Memory B cell (primary cell): Measurements from ENCODE around the gene ZFPM1.

Experiments
- ATAC-seq: fragments of 150-1000 bp; cut with Tn5 transposase; 2 replicates; pipeline ENCODE4 v1.10.0; 2021; ENCODE audit warnings: low read depth, mild to moderate bottlenecking, moderate library complexity
- DNase-seq, 2 donors: peaks; one replicate each; pipeline ENCODE4 v3.0.0; 2022; ENCODE audit warnings: low spot score in 2 of 2
- H3K27ac Mint-ChIP-seq: one replicate; pipeline ENCODE4 v1.8.0; 2022; ENCODE audit warnings: mild to moderate bottlenecking, moderate library complexity, mixed read lengths
- H3K27me3 Mint-ChIP-seq: one replicate; pipeline ENCODE4 v1.8.0; 2022; ENCODE audit warnings: mixed read lengths
- H3K36me3 Mint-ChIP-seq: one replicate; pipeline ENCODE4 v1.8.0; 2022; ENCODE audit warnings: mild to moderate bottlenecking, mixed read lengths
- H3K4me1 Mint-ChIP-seq: one replicate; pipeline ENCODE4 v1.8.0; 2022; ENCODE audit warnings: mixed read lengths
- H3K4me3 Mint-ChIP-seq: one replicate; pipeline ENCODE4 v1.8.0; 2022; ENCODE audit warnings: mild to moderate bottlenecking, moderate library complexity, mixed read lengths
- H3K9me3 Mint-ChIP-seq: one replicate; pipeline ENCODE4 v1.8.0; 2022; ENCODE audit warnings: mixed read lengths

ZFPM1 gene

DNA sequence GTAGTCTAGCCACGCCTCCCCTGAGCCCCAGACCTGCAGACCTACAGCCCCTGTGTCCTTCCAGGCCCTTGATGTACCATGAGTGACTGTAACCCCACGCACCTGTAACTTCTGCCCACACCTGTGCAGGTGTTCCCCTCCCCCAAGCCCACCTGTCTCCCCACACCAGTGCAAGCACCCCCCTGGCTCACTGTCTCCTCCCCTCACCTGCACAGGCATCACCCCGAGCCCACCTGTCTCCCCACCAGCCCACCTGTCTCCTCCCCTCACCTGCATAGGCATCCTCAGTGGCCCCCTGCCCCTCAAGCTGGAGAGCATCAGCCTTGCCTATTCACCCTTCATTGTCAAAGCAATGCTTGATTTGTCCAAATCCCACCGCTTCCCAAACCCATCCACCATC lies 84.8 kb downstream of the ZFPM1 start:
- no peak for ATAC-seq
- H3K36me3 Mint-ChIP-seq, result peaks cover 2% of the 10 kb centered on the region
- no peak overlapping the region for H3K4me3 Mint-ChIP-seq
- no peak for DNase-seq
- no peaks in the 10 kb centered on the region for H3K9me3 Mint-ChIP-seq
- peaks cover 12% of the 10 kb centered on the region for H3K4me1 Mint-ChIP-seq
- H3K27me3 Mint-ChIP-seq, result peaks cover 2% of the 10 kb centered on the region
- no peak overlapping the region for H3K27ac Mint-ChIP-seq

DNA sequence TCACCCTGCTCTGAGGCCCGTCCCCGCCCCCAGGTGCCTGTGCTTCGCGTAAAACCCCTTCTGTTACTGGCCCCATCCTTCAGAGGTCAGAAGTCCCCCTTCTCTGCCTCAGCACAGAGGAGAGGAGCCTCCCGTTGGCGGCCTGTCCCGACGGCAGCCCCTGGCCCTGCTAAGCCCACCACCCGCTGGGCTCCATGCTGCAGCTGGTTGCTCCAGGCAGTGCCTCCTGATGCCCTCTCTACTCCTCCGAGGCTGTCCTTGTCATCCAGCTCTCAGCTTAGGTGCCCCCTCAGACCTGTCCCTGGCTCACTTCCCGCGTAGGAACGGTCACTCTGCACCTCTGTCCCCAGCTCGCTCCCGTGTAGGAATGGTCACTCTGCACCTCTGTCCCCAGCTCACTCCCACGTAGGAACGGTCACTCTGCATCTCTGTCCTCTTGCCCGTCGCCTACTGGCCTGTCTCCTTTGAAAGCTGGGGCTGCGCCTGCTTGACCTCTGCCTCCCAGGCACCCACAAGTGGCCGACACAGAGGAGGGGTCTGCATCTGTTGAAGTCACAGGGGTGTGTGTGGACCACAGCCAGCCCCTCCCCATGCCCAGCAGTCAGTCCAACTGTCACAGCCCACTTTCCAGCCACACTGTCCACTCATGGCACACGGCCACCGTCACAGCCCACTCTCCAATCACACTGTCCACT lies 85.4 kb downstream of the ZFPM1 start:
- peaks cover 4% of the 10 kb centered on the region for H3K36me3 Mint-ChIP-seq
- peaks cover 3% of the 10 kb centered on the region for H3K9me3 Mint-ChIP-seq
- DNase-seq (no peak), ATAC-seq (no peak)
- no peak overlapping the region for H3K4me3 Mint-ChIP-seq
- H3K27me3 Mint-ChIP-seq, result peaks cover 2% of the 10 kb centered on the region
- H3K27ac Mint-ChIP-seq, result no peak overlapping the region
- peaks cover 12% of the 10 kb centered on the region for H3K4me1 Mint-ChIP-seq

DNA sequence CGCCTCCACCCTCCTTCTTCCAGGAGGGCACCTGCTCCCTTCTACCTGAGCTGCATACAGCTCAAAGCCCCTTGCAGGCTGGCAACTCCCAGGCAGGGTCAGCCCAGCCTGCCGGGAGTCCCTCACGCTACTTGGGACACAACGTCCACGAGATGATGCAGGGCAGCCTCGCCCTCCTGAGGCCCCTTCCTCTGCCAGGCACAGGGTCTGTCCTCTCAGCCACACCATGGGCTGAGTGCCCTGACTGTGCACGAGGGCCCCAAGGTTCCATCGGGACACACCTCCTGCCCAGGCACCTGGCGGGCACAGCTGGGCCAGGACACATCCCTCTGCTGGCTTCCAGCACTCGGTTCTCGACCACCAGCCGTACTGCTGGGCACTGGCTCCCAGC lies 86.2 kb downstream of the ZFPM1 start:
- DNase-seq, result no peak
- no peak overlapping the region for H3K4me3 Mint-ChIP-seq
- H3K9me3 Mint-ChIP-seq, result peaks cover 4% of the 10 kb centered on the region
- H3K27ac Mint-ChIP-seq, result no peak overlapping the region
- peaks cover 2% of the 10 kb centered on the region for H3K27me3 Mint-ChIP-seq
- H3K4me1 Mint-ChIP-seq, result peaks cover 12% of the 10 kb centered on the region
- no peak for ATAC-seq
- peaks cover 5% of the 10 kb centered on the region for H3K36me3 Mint-ChIP-seq

DNA sequence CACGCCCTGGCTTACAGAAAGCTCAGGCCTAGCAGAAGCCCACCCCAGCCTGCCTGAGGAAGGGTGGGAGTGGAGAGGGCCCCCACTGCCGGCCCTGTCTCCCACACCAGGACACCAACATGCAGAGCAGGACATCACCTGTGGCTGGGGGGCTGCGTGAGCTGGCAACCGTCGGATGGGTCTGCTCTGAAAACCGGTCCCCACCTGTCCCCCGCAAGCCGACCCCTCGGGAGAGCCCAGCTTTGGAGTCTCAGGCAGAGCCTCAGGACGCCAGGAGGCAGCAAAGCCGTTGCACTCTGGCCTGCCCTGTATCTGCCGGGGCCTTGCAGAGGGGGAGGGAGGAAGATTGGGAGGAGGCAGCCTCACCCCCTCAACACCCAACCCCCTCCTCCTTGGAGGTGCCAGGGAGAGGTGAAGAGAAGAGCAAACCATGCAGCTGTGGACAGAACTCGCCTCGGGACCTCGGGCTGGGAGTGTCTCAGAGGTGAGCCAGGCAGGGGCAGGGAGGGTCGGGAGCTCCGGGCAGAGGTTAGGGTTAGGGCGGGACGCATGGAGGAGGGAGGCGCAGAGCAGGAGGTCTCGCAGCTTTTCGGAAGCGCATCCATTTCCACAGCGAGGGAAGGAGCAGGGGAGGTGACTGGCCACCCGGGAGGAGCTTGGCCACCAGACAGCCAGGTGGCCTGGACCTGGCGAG lies 86.7 kb downstream of the ZFPM1 start:
- Mint-ChIP-seq H3K27ac (no peak overlapping the region), H3K27me3 (peaks cover 2% of the 10 kb centered on the region), H3K4me1 (peaks cover 12% of the 10 kb centered on the region), H3K9me3 (peaks cover 4% of the 10 kb centered on the region), H3K4me3 (no peak overlapping the region), H3K36me3 (peaks cover 5% of the 10 kb centered on the region)
- DNase-seq (no peak), ATAC-seq (no peak)

DNA sequence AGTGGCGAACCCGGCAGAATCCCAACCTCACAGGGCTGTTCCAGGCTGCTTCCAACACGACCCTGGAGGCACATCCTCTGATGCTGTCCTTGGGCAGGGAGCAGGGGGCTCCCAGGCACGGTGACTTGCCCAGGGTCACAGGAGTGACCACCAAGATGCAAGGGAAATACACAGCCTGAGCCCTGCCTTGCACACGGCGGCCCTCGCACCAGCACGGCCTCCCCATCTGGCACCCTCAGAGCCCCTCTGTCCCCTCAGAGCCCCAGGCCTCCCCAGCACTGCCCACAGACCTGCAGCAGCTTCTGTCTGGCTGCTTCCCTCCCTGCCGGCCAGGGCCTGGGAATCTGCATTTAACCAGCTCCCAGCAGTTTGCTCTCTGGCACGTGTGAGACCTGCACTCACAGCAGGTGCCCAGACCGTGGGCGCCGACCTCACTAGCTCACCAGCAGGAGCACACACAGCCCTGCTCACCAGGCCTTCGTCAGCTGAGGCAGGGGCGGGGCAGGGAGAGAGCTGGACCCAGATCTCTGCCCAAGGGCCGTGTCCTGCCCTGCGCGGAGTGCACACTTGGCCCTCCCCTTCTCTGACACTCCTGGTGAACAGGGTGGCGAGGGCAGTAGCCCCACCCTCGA lies 87.4 kb downstream of the ZFPM1 start:
- no peak for ATAC-seq
- H3K9me3 Mint-ChIP-seq, result peaks cover 4% of the 10 kb centered on the region
- no peak overlapping the region for H3K27ac Mint-ChIP-seq

DNA sequence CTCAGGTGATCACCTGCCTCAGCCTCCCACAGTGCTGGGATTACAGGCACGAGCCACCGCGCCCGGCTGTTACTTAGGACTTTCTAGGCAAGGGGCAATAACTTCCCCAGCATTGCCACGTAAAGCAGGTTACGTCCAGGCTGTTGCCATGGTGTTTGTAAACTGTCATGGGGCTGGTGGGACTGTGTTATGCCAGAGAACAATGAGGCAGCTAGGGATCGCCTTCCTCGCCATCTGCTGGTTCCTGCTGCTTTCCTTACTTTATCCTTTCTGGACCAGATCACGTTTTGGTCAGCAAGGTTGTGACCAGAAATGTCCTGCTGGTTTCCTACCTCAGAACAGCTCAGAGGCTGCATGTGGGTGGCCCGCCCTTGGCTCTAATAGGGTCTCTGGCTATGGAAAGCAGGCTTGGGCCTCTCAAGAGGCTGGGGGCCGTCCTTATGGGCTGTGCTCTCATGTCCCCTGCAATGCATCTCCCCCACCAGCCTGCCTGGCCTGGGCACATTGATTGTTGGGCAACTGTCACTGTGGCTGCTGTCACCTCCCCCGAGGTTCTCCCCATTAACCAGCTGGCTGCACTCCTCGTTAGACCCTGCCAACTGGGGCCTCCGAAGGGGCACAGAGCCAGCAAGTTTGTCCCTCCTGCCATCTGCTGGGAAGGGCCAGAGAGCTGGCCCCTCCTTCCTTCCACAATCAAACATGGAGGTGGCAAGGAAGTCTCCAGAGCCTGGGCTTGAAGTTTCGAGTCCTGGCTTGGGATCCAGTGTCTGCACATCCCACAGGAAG lies 88.9 kb downstream of the ZFPM1 start:
- peaks cover 10% of the 10 kb centered on the region for H3K27me3 Mint-ChIP-seq
- no peak for ATAC-seq
- no peak overlapping the region for H3K27ac Mint-ChIP-seq
- no peak overlapping the region for H3K4me3 Mint-ChIP-seq
- peaks cover 5% of the 10 kb centered on the region for H3K36me3 Mint-ChIP-seq
- no peak for DNase-seq
- H3K9me3 Mint-ChIP-seq, result peaks cover 4% of the 10 kb centered on the region
- H3K4me1 Mint-ChIP-seq, result peaks cover 5% of the 10 kb centered on the region

More for the DNA sequence above, 87.4 kb downstream of the ZFPM1 start:
- Mint-ChIP-seq H3K4me3 (no peak overlapping the region), H3K27me3 (peaks cover 3% of the 10 kb centered on the region), H3K4me1 (peaks cover 8% of the 10 kb centered on the region), H3K36me3 (peaks cover 5% of the 10 kb centered on the region)
- no peak for DNase-seq

DNA sequence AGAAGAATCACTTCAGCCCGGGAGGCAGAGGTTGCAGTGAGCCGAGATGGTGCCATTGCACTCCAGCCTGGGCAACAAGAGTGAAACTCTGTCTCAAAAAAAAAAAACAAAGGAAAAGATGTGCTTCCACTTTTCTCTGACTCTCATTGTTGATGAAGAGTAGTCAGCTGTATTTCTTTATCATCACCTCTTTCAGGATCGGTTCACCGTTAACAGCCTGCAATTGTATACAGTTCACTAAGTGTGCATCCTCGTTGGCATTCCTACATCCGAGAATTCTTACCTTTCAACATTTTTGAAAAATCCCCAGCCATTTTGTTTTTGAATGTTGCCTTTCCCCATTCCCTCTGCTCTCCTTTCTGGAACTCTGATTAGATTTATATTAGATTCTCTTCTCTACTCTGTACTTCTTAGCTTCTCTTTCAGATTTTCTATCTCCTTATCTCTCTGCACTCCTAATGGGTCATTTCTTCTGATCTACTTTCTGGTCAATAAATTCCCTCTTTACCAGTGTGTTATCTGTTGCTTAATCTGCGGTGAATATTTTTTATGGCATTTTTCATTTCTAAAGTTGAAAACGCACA lies 90.2 kb downstream of the ZFPM1 start:
- H3K36me3 Mint-ChIP-seq, result peaks cover 5% of the 10 kb centered on the region
- peaks cover 4% of the 10 kb centered on the region for H3K9me3 Mint-ChIP-seq
- peaks cover 10% of the 10 kb centered on the region for H3K27me3 Mint-ChIP-seq
- H3K4me3 Mint-ChIP-seq, result no peak overlapping the region
- no peak overlapping the region for H3K27ac Mint-ChIP-seq
- no peak for ATAC-seq
- H3K4me1 Mint-ChIP-seq, result peaks cover 2% of the 10 kb centered on the region
- DNase-seq, result no peak

DNA sequence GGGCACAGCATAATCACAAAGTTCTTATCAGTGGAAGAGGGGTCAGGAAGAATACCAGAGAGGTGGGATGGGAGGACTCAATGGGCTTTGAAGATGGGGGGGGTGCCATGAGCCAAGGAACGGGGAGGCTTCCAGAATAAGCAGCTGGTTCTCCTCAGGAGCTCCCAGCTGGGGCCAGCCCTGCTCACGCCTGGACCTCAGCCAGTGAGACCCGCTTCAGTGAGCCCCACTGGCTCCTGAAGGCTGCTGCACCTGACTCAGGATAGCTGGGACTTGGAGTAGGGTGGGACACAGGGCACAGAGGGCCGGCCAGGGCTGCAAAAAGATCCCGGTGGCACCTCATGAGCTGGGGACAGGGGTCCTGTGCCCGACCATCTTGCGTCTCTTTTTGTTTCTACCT lies 92.7 kb downstream of the ZFPM1 start:
- DNase-seq, result no peak
- Mint-ChIP-seq H3K9me3 (peaks cover 4% of the 10 kb centered on the region), H3K27me3 (peaks cover 10% of the 10 kb centered on the region), H3K36me3 (peaks cover 5% of the 10 kb centered on the region), H3K27ac (no peak overlapping the region), H3K4me1 (peaks cover 9% of the 10 kb centered on the region), H3K4me3 (no peak overlapping the region)
- no peak for ATAC-seq

DNA sequence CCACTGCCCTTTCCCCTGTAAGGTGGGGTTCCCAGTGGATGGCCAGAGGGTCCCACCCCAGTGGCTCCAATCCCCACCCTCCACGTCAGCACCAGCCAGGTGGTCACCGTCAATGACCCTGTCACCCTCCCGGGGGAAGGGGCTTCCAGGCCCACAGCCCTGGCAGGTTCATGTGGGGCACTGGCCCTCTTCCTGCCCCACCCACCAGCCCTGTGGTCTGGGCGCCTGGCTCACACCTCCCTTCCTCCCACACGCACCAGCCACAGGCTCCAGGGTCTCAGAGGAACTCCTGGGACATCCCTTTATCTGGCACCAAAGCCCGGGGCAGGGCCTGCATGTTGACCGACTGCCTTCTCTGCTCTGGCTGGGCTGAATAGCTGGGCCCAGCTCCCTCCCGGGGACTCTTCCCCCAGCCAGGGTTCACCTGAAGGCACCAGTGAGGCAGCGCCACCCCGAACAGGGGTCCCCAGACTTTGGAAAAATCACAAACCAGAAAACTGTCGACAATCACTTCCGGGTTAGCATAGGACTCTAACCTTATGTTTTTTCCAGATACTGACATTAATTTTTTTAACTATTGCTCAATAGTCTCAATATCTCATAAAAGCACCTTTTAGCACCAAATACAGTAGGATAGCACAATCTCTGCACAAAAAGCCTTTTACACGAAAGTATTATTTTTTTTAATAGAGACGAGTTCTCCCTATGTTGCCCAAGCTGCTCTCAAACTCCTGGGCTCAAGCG lies 95.2 kb downstream of the ZFPM1 start:
- ATAC-seq (no peak), DNase-seq (no peak)
- H3K9me3 Mint-ChIP-seq, result peaks cover 4% of the 10 kb centered on the region
- H3K27ac Mint-ChIP-seq, result no peak overlapping the region
- peaks cover 11% of the 10 kb centered on the region for H3K27me3 Mint-ChIP-seq
- peaks cover 3% of the 10 kb centered on the region for H3K36me3 Mint-ChIP-seq
- H3K4me3 Mint-ChIP-seq, result no peak overlapping the region
- peaks cover 9% of the 10 kb centered on the region for H3K4me1 Mint-ChIP-seq

DNA sequence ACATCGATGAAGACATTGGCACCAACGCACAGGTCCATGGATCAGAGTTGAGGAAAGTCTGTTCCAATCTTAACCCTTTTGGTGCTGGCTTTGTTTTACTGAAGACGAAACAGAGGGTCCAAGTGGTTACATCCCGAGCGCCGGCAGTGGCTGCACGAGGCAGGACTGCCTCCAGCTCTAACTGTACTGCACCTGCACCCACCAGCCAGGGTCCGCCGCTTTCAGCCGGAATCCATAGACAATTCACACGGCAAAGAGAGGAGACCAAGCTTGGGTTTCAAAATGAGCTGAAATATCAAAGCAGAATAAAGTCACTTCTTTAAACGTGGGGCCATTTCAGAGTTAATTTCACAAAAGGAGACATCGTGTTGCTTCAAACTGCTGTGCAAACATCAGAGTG lies 95.9 kb downstream of the ZFPM1 start:
- no peak for ATAC-seq
- no peaks in the 10 kb centered on the region for H3K36me3 Mint-ChIP-seq
- no peaks in the 10 kb centered on the region for H3K9me3 Mint-ChIP-seq
- peaks cover 9% of the 10 kb centered on the region for H3K4me1 Mint-ChIP-seq
- peaks cover 11% of the 10 kb centered on the region for H3K27me3 Mint-ChIP-seq
- DNase-seq, result no peak
- no peak overlapping the region for H3K4me3 Mint-ChIP-seq
- no peak overlapping the region for H3K27ac Mint-ChIP-seq

DNA sequence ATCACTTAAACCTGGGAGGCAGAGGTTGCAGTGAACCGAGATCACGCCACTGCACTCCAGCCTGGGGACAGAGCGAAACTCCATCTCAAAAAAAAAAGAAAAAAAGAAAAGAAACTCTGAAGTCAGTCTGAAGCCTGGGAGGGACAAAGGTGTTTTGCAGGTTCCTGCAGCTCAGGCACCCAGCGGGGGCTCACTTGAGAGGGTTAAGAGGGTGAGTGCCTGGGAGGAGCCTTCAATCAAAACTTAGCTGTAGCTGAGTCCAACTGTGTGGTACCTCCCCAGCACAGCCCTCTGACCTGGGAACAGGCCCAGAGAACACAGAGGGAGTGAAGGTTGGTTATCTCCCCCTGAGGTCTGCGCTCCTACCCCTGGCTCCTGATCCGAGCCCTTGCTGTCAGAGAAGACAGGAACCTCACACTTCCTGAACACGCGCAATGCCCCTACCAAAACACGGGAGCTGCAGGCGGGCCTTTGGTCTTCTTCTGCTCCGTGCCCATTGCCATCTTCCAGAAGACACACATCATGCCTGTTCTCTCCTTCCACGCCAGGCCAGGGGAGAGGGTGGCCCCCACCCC lies 96.7 kb downstream of the ZFPM1 start:
- Mint-ChIP-seq H3K36me3 (no peaks in the 10 kb centered on the region), H3K4me1 (peaks cover 9% of the 10 kb centered on the region), H3K27me3 (peaks cover 11% of the 10 kb centered on the region), H3K9me3 (no peaks in the 10 kb centered on the region), H3K4me3 (peak overlapping the region; percentile 9), H3K27ac (peak overlapping the region; percentile 16)
- no peak for DNase-seq
- ATAC-seq, result peak; percentile 22

DNA sequence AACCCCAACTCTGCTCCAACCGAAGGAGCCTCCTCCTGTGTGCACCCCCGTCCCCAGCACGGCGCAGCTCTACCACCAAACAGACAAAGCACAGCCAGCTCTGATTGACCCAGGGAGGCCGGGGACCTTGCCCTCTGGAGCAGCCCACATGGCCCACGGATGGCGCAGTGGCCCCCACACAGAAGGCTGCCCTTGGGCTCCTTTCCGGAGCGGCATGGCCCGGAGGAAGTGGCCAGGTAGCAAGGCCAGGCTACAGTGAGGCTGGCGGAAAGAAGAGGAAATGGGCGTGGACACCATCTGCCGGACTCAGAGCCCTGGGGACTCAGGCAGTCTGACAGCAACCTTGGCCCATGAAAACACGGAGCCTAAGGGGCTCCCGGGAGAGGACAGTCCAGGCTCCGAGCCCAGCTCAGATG lies 97.2 kb downstream of the ZFPM1 start:
- Mint-ChIP-seq H3K27me3 (peaks cover 11% of the 10 kb centered on the region), H3K36me3 (no peaks in the 10 kb centered on the region), H3K27ac (peak overlapping the region; percentile 16), H3K4me3 (peak overlapping the region; percentile 9), H3K9me3 (no peaks in the 10 kb centered on the region), H3K4me1 (peaks cover 9% of the 10 kb centered on the region)
- DNase-seq (no peak), ATAC-seq (peak; percentile 26)

DNA sequence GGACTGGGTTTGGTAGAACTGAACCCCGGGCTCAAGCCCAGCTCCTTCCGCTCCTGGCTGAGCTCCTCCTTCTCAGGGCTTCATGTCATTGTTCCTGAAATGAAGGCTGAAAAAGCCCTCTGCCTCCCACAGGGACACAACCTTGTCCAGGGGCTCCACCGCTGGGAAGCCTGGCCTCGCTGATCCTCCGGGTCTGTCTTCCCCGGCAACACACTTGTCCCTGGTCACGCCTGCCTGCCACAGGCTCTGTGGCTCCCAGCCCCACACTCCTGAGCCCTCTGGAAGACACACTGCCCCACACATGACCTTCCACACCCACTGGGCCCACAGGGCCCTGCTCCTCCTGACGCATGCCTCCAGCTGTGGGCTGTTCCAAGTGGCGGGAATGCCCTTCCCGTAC lies 99.1 kb downstream of the ZFPM1 start:
- H3K4me1 Mint-ChIP-seq, result peaks cover 9% of the 10 kb centered on the region
- peaks cover 8% of the 10 kb centered on the region for H3K27me3 Mint-ChIP-seq
- H3K9me3 Mint-ChIP-seq, result peaks cover 3% of the 10 kb centered on the region
- no peak for ATAC-seq
- DNase-seq, result no peak
- H3K36me3 Mint-ChIP-seq, result peaks cover 2% of the 10 kb centered on the region
- H3K4me3 Mint-ChIP-seq, result no peak overlapping the region
- no peak overlapping the region for H3K27ac Mint-ChIP-seq
